Frontal cortex (tissue), 4 donors: ENCODE data around the gene ZNF382. TPM values are rescaled to one million over a fixed set of nuclear protein-coding genes. Genes with fewer than 3 reads are reported as not detected.
"Not testable (repeated sequence)": the region's sequence is repeated elsewhere in the genome, so short reads cannot be mapped to it uniquely, and the experiment has no call there.

Source experiments
- DNase-seq, 2 donors: peaks; one replicate each; pipeline ENCODE4 v3.0.0; 2012; ENCODE audit warnings: low spot score in 2 of 2
- FAIRE-seq: peaks from 2 replicates; lab custom pipeline; 2012; peaks lifted over from hg19 to GRCh38; lab: Jason Lieb, UNC
- total RNA-seq: library from RNA; depleted of rRNA; stranded (reverse); fragments of >200 nt; gene quantifications from one replicate; pipeline ENCODE4 v1.2.3, GENCODE V29; 2014
- donor health status: control.
- donor health status: control.
- donor health status: control.

Gene ZNF382
- 96.2 TPM for total RNA-seq

GRCh38 chr19:36605101-36605876 lies at the start of gene ZNF382:
Gene ZNF382, plus strand, starts transcription at chr19:36605313. Its CDS starts 4,602 bp downstream, at chr19:36609915.
- FAIRE-seq (no peak), DNase-seq (peak; percentile 81 to 82)

GRCh38 chr19:36564391-36564790 lies 40.7 kb upstream of the ZNF382 start:
- FAIRE-seq = no peak
- no peak for DNase-seq

DNA sequence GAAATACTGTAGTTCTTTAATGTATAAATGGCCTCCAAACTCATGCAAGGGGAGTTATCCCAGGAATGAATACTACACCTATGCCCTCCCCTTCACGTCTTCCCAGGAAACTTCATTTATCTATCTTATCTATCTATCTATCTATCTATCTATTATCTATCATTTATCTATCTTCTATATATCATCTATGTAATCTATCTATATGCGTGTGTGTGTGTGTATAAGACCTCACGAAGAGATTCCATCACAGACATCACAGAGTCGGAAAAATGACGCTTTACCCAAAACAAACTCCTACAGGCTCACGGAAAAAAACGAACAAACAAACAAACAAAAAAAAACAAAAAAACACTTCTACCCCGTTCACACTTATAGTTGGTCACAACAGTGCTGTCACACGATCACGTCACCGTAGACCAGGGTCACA lies 32.5 kb upstream of the ZNF382 start:
- DNase-seq (no peak), FAIRE-seq (no peak)

- FAIRE-seq = no peak
Observed at GRCh38 chr19:36573020-36573894, 31.9 kb upstream of the ZNF382 start, which contains the start of gene ZNF529. Gene ZNF529, minus strand, starts transcription at chr19:36573292. Its CDS starts 946 bp downstream, at chr19:36572346.

DNA sequence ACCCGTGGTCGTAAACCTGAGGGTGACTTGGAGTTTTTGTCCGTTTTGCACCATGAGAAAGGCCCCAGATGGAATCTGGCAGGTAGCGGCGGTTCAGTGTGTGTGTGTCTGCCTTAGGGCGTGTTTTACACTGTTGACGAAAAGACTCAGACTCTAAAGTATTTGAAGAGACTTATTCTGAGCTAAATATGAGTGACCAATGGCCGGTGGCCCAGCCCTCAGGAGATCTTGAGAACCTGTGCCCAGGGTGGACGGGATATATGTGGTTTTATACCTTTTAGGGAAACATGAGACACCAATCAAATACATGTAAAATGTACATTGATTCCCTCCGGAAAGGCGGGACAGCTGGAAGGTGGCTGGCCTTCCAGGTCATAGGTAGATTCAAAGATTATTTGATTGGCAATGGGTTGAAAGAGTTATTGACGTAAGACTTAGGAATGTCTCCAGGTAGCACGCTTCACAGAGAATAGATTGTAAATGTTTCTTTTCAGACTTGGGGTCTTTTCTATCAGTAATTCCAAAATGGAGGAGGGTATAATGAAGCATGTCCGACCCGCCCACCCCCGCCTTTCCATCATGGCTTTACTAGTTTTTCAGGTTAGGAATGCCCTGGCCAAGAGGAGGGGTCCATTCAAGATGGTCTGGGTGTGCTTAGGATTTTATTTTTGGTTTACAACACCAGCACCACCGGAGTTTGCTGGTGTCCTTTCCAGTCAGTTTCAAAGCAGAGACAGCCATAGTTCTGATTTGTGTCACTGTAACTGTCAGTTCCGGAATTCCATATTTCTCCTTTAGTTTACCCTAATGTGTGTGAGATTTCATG lies 31.0 kb upstream of the ZNF382 start:
- DNase-seq (peak in 1 of 2 donors; percentile 21), FAIRE-seq (no peak)

More at GRCh38 chr19:36573020-36573894, 31.9 kb upstream of the ZNF382 start, which contains the start of gene ZNF529:
- DNase-seq = peak; percentile 83 to 89

DNA sequence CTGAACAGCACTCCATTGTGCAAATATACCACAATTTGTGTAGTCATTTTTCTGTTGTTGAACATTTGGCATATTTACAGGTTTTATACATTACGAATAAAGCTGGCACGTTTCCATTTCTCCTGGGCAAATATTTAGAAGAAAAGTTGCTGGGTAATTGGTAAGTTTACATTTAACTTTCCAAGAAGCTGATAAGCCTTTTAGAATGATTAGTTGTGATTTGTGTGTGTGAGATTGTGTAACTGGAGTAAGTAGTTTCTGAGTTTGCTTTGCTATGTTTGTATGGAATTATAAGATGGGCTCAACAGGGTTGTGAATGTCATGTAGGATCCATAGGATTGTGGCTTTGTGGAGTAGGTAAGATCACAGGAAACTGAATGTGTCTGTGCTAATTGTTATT lies 30.4 kb upstream of the ZNF382 start:
- DNase-seq (no peak), FAIRE-seq (no peak)

GRCh38 chr19:36577271-36577996 lies 27.7 kb upstream of the ZNF382 start:
- DNase-seq = no peak
- no peak for FAIRE-seq

DNA sequence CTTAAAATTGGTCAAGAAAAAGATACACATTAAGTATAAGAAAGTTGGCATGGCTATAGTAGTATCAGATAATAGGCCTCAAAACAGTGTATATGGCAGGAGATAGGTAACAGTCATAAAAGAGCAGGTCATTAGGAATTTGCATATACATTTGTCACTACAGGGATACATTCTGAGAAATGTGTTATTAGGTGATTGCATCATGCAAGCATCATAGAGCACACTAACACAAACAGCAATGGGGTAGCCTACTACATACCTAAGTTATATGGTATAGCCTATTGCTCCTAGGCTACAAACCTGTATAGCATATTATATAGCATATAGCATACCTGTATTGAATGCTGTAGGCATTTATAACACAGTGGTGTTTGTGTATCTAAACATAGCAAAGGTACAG lies 25.9 kb upstream of the ZNF382 start:
- FAIRE-seq = no peak
- no peak for DNase-seq

GRCh38 chr19:36602681-36603080 lies 2.4 kb upstream of the ZNF382 start:
- not testable (repeated sequence) for FAIRE-seq, DNase-seq

DNA sequence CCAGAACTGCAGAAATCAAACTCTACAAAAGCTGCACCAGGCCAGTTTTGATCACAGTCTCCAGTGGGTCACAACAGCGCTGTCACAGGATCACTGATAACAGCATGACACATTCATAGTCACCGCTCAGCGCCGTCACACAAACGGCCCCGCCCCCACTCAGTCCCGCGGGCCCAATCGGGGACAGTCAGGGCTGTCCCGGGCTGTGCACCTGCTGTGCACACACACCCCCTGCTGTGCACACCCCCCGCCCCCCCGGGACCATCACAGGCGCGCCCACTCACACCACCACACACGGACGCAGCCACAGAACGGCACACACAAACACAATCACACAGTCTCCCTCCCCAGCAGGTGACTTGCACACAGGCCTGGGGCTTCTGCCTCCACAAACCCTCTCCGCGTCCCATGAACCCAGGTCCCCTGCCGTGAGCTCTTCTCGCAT lies 435 bp upstream of the ZNF382 start:
- DNase-seq = peak; percentile 61 to 78
- FAIRE-seq = no peak

DNA sequence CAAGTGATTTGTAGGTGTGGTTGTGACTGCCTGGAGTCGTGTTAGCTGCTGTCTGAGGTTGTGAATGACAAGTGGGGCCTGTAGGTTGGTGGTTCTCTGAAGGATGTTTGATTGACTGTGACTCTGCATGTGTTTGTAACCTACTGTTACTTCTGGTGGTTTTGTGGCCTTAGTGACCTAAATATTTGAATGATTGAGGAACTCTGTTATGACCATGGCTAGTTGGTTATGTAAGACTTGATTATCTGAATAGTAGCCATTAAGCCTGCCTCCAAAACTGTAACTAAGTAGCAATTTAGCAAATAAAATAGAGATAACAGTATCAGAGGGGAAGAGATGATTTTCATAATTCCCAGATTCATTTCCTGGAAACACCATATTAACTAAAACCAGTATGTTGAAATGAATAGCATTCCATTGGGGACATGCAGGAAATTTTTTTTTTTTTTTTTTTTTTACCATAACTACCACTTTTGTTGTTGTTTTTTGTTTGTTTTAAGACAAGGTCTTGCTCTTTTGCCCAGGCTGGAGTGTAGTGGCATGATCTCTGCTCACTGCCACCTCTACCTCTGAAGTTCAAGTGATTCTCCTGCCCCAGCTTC lies 865 bp downstream of the ZNF382 start:
- DNase-seq (peak in 1 of 2 donors; percentile 29), FAIRE-seq (no peak)

DNA sequence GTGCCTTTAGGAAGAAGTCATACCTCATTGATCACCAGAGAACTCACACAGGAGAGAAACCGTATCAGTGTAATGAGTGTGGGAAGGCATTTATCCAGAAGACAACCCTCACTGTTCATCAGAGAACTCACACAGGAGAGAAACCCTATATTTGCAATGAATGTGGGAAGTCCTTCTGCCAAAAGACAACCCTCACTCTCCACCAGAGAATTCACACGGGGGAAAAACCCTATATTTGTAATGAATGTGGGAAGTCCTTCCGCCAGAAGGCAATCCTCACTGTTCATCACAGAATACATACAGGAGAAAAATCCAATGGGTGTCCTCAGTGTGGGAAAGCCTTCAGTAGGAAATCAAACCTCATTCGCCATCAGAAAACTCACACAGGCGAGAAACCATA lies 21.9 kb downstream of the ZNF382 start:
- DNase-seq (no peak), FAIRE-seq (no peak)

DNA sequence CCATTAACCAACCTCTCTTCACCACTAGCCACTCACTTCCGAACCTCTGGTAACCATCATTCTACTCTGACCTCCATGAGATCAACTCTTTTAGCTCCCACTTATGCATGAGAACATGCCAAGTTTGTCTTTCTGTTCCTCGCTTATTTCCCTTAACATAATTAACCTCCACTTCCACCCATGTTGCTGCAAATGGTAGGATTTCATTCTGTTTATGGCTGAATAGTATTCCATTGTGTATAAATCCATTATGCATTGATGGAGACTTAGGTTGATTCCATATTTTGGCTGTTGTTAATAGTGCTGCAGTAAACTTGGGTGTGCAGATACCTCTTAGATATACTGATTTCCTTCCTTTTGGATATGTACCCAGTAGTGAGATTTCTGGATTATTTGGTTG lies 30.2 kb downstream of the ZNF382 start:
- FAIRE-seq = no peak

GRCh38 chr19:36638862-36639510 lies 33.9 kb downstream of the ZNF382 start:
- no peak for FAIRE-seq
- DNase-seq = no peak

More for the DNA sequence above, 30.2 kb downstream of the ZNF382 start:
- DNase-seq = no peak

GRCh38 chr19:36646746-36647145 lies 41.6 kb downstream of the ZNF382 start:
- FAIRE-seq = peak; percentile 55
- DNase-seq = no peak

GRCh38 chr19:36652958-36653357 lies 47.8 kb downstream of the ZNF382 start:
- FAIRE-seq (no peak), DNase-seq (no peak)

DNA sequence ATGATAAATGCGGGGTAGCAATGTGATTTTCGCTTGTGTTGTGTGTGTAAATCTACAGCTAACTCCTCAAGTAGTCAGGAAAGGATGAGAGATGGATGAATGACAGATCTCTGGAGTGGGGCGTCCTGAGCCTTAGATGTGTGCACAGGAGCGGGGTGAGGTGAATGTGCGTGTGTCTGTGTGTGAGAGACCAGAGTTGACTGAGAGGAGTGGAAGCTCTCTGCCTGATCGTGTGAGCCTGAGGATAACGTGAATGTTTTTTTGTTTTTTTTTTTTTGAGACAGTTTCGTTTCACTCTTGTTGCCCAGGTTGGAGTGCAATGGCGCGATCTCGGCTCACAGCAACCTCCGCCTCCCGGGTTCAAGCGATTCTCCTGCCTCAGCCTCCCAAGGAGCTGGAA lies 60.7 kb downstream of the ZNF382 start:
- FAIRE-seq (no peak), DNase-seq (no peak)

DNA sequence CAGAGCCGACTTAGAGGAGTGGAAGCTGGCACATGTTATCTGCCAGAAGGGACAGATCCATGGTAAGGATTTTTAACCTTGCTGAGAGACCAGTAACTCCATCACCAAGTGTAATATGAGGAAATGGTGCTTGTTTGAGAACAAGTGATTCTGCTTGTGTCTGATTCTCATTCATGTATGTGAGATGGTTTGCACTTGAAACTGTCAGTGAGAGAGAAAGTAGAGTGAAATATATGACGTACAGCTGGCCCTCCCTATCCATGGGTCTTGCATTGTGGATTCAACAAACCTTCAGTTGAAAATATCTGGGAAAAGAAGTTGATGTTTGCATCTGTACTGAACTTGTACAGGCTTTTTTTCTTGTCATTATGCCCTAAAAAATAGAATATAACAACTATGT lies 63.5 kb downstream of the ZNF382 start:
- DNase-seq (no peak), FAIRE-seq (no peak)
